SH-SY5Y (cell line): Measurements from ENCODE around the gene ADORA2A.

Experiments
- GATA2 ChIP-seq: IDR thresholded peaks from 2 replicates; pipeline ENCODE4 v1.6.1; 2011; ENCODE audit warnings: mild to moderate bottlenecking, low read depth, low read length
- GATA3 ChIP-seq: IDR thresholded peaks from 2 replicates; pipeline ENCODE4 v1.6.1; 2011; ENCODE audit warnings: low read depth, mild to moderate bottlenecking, low read length, moderate library complexity

DNA sequence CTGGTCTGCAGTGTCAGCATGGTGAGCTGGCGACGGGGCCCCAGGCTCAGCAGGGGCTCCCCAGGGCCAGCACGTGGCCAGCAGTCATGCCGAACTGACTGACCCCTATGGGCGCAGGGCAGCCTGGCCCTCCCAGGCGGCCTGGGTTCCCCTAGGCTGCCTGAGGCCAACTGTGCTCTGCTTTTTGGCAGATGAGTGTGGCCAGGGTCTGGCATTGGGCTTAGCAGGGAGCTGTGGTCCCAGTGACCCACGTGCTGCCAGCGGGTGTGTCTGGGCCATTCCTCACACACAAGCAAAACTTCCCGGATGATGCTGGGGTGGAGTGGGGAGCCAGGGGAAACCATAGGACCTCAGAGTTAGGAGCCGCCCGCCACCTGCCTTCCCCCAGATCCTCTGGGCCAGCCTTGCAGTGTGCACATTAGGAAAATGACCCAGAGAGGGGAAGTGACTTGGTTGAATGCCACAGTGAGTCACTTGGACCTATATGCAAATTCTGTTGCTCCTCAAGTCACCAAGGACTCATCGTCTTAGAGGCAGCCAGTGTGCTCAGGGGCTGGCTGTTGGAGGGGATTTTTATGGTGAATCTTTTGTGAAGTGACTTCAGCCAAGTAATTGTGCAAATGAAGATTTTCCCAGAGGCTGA is 6.5 kb downstream of the ADORA2A start:
- TF ChIP-seq GATA2, result no peak
- TF ChIP-seq GATA3, result no peak
